Panc1 (cell line): ENCODE data around the gene UBASH3A. TPM values are rescaled to one million over a fixed set of nuclear protein-coding genes. Genes with fewer than 3 reads are reported as not detected.

Experiments used
- ATAC-seq: fragments of 200-7000 bp; cut with Tn5 transposase; 2 replicates; pipeline ENCODE4 v1.9.1; 2020; ENCODE audit warnings: mild to moderate bottlenecking, moderate library complexity
- BruUV-seq: library from RNA; stranded (reverse); fragments of 400-500 nt; replicated peaks from 2 replicates; lab custom pipeline; 2021; lab: Mats Ljungman, UMichigan
- CTCF ChIA-PET: fragments of 300-600 bp; sonication (Branson Sonifier 250); formaldehyde crosslinking; loops from one replicate; lab custom pipeline; 2022; ENCODE audit warnings: antibody characterized with exemption; lab: Charles Lee
- POLR2A ChIA-PET: fragments of 300-600 bp; sonication (Branson Sonifier 250); formaldehyde crosslinking; loops from one replicate; lab custom pipeline; 2022; ENCODE audit warnings: antibody characterized with exemption; lab: Charles Lee
- DNase-seq: peaks from one replicate; pipeline ENCODE4 v3.0.0-alpha.2; 2010; ENCODE audit warnings: low read depth, low spot score
- H3K27ac ChIP-seq: 2 replicates; pipeline ENCODE4 v1.5.1; 2011; ENCODE audit warnings: mild to moderate bottlenecking, low read length, inconsistent platforms
- H3K27me3 ChIP-seq: fragments of 200-500 bp; sonication (Bioruptor generic); 2 replicates; pipeline ENCODE4 v1.6.0; 2014; ENCODE audit warnings: low read length, inconsistent platforms; ENCODE audit not compliant: control insufficient read depth, insufficient read depth
- H3K36me3 ChIP-seq: fragments of 200-500 bp; sonication (Bioruptor generic); 2 replicates; pipeline ENCODE4 v1.5.1; 2014; ENCODE audit warnings: inconsistent platforms, mild to moderate bottlenecking, low read length, moderate library complexity; ENCODE audit not compliant: control insufficient read depth, insufficient read depth
- H3K4me1 ChIP-seq: 2 replicates; pipeline ENCODE4 v1.5.1; 2011; ENCODE audit warnings: inconsistent platforms, mild to moderate bottlenecking, low read length, moderate library complexity; ENCODE audit not compliant: control insufficient read depth, insufficient read depth
- H3K4me3 ChIP-seq, 2 experiments: 2 replicates each; pipeline ENCODE4 v1.5.1; 2011 to 2012; ENCODE audit warnings: low read depth in 2 of 2, low read length in 2 of 2, mild to moderate bottlenecking in 2 of 2, inconsistent platforms in 1 of 2, moderate library complexity in 1 of 2
- H3K9me3 ChIP-seq: fragments of 200-500 bp; sonication (Bioruptor generic); 2 replicates; pipeline ENCODE4 v1.5.1; 2014; ENCODE audit warnings: low read depth, mild to moderate bottlenecking, inconsistent platforms, low read length, moderate library complexity; ENCODE audit not compliant: control insufficient read depth, insufficient read depth
- CTCF ChIP-seq: fragments of 450-650 bp; IDR thresholded peaks from 2 replicates; pipeline ENCODE4 v1.5.1; 2017; ENCODE audit warnings: mild to moderate bottlenecking
- POLR2AphosphoS5 ChIP-seq: IDR thresholded peaks from 2 replicates; pipeline ENCODE4 v1.6.1; 2012; ENCODE audit warnings: mild to moderate bottlenecking, low read depth, low read length, moderate library complexity
- REST ChIP-seq, 2 experiments: IDR thresholded peaks; 2 replicates each; pipeline ENCODE4 v1.6.1; 2011 to 2012; ENCODE audit warnings: low read depth in 2 of 2, control low read depth in 1 of 2, low read length in 1 of 2, mild to moderate bottlenecking in 1 of 2, moderate library complexity in 1 of 2; ENCODE audit not compliant: insufficient read depth in 1 of 2
- SIN3A ChIP-seq: IDR thresholded peaks from 2 replicates; pipeline ENCODE4 v1.6.1; 2012; ENCODE audit warnings: low read depth, mild to moderate bottlenecking, low read length, moderate library complexity, borderline replicate concordance; ENCODE audit not compliant: insufficient read depth
- TCF7L2 ChIP-seq: IDR thresholded peaks from 2 replicates; pipeline ENCODE4 v1.6.1; 2011; ENCODE audit warnings: mild to moderate bottlenecking, low read depth, low read length, inconsistent platforms
- in situ Hi-C: cut with HindIII; loops from 2 replicates; pipeline ENCODE4 v1.10.0; 2016; ENCODE audit warnings: low sequenced_read_pairs, low pct_unique_long_range_greater_than_20kb
- intact Hi-C: fragments of 100-400 bp; cut with micrococcal nuclease; formaldehyde crosslinking; loops from one replicate; pipeline ENCODE4 v1.10.0; 2022; ENCODE audit not compliant: unreplicated experiment
- total RNA-seq: library from RNA; stranded (reverse); gene quantifications from one replicate; pipeline ENCODE4 v1.2.1, GENCODE V29; 2021; ENCODE audit not compliant: unreplicated experiment

The UBASH3A gene
- total RNA-seq, 1 experiment from 2014 or later = 0.33 TPM

GRCh38 chr21:42384989-42385388, 18.7 kb upstream of the UBASH3A start:
- ChIA-PET CTCF (no interaction called here), POLR2A (no interaction called here)
- TF ChIP-seq POLR2AphosphoS5 = no peak
- no peak for TF ChIP-seq SIN3A
- no peak for TF ChIP-seq REST (IDR thresholded peaks at IDR 0.05; ENCODE audit: insufficient read depth in 1 of 2, low read depth in 2 of 2, low read length in 1 of 2)
- TF ChIP-seq CTCF = no peak
- no peak for TF ChIP-seq TCF7L2
- intact Hi-C loops (loop anchor here (10.0 kb wide), 1 partner anchor 240 kb away; no protein-coding TSS in a partner anchor), in situ Hi-C loops (no loop called here)
- ATAC-seq (no peak), DNase-seq (no peak)
- Histone ChIP-seq H3K4me3 (no peak overlapping the region), H3K4me1 (no peaks in the 10 kb centered on the region), H3K27me3 (no peaks in the 10 kb centered on the region), H3K9me3 (no peaks in the 10 kb centered on the region), H3K36me3 (no peaks in the 10 kb centered on the region), H3K27ac (no peak overlapping the region)
- BruUV-seq = no TSS peak

- Histone ChIP-seq H3K36me3 (no peaks in the 10 kb centered on the region), H3K4me3 (no peak overlapping the region), H3K27ac (no peak overlapping the region), H3K4me1 (no peaks in the 10 kb centered on the region), H3K27me3 (no peaks in the 10 kb centered on the region), H3K9me3 (no peaks in the 10 kb centered on the region)
- no peak for DNase-seq
- in situ Hi-C loops = no loop called here
- CTCF ChIA-PET = no interaction called here
- intact Hi-C loops = loop anchor here (10.0 kb wide), 1 partner anchor 241 kb away; no protein-coding TSS in a partner anchor
- no peak for TF ChIP-seq SIN3A
- TF ChIP-seq CTCF = no peak
- no peak for TF ChIP-seq POLR2AphosphoS5
- TF ChIP-seq TCF7L2 = no peak
- TF ChIP-seq REST (IDR thresholded peaks at IDR 0.05; ENCODE audit: insufficient read depth in 1 of 2, low read depth in 2 of 2, low read length in 1 of 2) = no peak
- no TSS peak for BruUV-seq
- POLR2A ChIA-PET = no interaction called here
- no peak for ATAC-seq
These were observed 18.1 kb upstream of the UBASH3A start for GRCh38 chr21:42385619-42386018.
